GM18861 (cell line): Measurements from ENCODE around the gene MROH2A.
"Not testable (repeated sequence)": the region's sequence is repeated elsewhere in the genome, so short reads cannot be mapped to it uniquely, and the experiment has no call there.

Experiments
- ATAC-seq: cut with Tn5 transposase; IDR thresholded peaks from one replicate; pipeline ENCODE4 v1.9.1; 2021; ENCODE audit not compliant: unreplicated experiment

MROH2A gene, protein sequence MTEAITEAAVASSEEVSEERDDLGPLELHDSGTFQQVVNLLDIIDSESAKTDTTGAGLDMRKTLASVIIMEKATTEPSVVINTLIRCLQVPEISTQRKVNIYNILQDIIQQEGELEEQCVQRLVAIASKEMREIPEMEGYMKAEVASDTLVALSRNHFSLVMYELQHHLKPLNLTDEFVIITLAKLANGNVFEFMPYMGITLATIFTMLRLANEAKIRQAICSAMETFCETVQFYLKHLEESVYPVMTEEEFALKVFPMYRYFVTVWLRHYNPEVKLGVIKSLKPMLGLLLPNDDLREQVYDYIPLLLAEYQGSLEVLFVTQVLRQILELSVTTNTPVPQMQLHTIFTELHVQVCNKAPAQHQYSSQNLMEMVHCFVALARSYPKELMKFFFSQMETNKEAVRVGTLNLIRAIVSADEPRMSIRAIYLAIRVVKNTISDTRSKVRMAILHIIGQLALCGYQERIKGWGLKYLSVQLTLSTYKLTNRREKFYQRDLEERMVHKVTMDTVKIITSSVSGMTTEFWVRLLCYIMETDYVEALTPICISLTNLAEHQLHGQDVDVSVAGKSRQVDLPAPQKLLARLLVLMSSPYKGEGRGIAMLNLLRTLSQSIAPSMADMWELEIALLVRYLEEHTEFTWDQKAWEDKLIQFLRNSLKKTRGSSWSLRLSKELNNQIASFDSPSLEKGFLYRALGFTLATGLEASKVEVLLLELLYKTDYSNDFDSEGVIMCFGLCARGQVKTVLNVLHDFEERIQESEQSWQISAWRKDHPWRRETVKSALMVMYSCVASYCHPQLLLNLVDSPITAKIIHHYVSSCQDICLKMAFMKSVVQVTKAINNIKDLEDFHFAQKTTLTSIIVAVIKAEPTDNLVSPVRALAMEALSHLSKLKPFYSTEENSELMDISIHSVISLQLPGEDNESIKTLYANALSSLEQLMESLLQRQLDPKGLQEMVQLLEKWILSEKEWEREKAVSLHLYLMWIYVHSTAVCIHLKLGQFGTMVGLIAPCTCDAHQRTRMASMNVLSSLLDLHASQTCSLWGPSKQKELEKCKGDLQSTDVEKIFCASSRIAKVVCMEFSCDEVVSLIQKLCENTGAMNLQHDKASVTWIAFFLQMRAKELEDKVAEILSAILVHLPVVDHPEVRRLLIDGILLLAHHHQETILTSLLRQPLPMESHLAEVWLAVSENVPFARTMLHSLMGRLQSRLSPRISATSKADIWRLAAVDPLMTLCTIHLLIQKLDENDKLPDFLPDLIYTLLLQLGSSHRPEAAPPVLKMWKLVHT (N-terminal part only)

DNA sequence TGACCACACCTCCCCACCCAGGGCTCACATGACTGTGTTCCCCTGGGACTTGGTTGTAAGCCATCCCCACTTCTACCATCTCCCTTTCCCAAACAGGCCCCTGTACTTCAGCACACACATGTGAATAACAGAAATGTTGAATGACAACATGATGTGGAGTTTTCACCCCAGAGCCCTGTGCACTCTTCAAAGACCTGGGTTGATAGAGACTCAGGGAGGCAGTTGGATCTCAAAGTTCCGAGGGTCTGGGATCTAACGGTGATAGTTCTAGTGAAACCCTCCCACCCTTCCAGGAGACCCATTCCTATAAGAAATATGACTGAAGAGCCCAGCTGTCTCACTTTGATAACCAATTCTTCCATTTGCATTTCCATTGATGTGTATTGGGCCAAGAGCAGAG is at the start of gene MROH2A:
Gene MROH2A (plus strand): TSS at position 301 of the 400 bp plus-strand sequence. CDS start 1,029 bp downstream, outside the sequence.
- no peak for ATAC-seq

DNA sequence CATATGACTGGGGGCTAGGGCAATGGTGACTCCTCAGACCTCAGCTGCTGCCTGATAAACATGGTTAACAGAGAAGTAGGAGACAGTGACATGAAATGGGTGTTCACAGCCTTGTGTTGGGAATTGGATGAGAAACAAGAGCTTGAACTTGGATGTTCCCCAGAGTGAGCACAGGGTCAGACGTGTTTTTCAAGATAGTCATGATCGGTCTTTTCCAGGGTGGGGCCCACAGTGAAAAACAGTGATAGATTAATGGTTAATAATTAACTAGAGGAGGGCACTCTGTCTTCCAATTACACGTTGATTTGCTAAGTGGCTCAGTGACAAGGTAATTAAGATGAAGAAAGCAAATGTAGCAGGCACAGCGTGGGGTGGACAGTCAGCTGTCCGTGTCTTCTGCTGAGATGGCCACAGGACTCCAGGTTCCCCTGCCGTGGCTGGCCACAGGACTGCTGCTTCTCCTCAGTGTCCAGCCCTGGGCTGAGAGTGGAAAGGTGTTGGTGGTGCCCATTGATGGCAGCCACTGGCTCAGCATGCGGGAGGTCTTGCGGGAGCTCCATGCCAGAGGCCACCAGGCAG is 49.3 kb upstream of the MROH2A start, which contains the start of gene UGT1A3:
Gene UGT1A3 (plus strand): TSS at position 320 of the 579 bp plus-strand sequence. CDS start 85 bp downstream, at position 405.
- ATAC-seq, result no peak

DNA sequence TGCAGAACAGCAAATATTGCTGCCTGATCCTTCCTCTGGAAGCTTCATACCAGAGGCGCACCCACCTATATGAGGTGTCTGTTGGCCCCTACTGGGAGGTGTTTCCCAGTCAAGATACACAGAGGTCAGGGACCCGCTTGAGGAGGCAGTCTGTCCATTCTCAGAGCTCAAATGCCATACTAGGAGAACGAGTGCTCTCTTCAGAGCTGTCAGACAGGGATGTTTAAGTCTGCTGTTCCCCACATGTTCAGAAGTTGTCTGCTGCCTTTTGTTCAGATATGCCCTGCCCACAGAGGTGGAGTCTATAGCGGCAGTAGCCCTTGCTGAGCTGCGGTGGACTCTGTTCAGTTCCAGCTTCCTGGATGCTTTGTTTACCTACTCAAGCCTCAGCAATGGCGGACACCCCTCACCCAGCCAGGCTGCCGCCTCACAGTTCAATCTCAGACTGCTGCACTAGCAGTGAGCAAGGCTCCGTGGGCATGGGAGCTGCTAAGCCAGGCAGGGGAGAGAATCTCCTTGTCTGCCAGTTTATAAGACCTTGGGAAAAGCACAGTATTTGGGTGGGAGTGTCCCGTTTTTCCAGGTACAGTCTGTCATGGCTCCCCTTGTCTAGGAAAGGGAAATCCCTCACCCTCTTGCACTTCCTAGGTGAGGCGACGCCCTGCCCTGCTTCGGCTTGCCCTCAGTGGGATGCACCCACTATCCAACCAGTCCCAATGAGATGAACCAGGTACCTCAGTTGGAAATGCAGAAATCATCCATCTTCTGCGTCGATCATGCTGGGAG is 41.1 kb upstream of the MROH2A start:
- ATAC-seq, result not testable (repeated sequence)

DNA sequence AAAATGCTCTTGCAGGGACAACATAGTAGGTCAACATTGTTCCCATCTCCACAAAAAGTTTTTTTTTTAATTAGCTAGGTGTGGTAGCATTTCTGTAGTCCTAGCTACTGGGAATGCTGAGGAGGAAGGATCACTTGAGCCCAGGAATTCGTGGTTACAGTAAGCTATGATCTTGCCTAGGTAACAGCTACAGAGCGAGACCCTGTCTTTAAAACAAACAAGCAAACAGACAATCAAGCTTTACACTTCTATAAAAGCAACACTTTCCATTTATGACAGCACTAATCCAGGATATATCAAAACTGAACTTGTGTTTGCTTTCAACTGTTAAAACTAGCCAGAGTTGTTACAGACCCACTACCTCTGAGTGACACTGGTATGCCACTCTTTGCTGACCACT is 37.3 kb upstream of the MROH2A start:
- ATAC-seq, result no peak

DNA sequence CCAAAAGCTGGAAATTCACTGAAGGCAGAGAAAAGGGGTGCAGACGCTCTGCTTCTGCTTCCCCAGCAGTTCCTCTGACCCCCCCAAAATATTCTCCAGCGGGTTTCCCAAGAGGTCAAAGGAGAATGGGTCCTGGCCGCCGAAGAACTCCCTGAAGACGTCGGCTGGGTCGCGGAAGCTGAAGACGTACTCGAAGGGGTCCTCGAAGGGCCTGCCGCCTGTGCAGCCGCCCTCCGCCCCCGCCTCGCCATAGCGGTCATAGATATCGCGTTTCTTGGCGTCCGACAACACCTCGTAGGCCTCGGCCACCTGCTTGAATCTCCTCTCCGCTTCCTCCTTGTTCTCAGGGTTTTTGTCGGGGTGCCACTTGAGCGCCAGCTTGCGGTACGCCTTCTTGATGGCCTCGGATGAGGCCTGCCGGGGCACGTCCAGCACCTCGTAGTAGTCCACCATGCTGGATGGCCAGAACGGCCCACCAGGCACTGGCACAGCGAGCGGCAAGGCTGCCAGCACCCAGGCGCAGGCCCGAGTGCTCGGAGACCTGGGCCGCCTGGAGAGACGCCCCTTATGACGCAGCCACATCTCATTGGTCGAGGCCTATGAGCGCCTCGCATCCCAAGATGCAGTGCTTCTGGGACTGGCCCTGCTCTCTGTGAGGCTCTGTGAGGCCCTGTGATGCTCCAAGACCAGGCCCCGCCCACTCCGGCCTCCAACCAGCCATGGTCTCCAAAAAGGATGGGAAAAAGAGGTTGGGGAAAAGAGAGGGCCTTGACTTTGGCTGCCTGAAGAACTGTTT is 34.5 kb upstream of the MROH2A start:
- no peak for ATAC-seq

DNA sequence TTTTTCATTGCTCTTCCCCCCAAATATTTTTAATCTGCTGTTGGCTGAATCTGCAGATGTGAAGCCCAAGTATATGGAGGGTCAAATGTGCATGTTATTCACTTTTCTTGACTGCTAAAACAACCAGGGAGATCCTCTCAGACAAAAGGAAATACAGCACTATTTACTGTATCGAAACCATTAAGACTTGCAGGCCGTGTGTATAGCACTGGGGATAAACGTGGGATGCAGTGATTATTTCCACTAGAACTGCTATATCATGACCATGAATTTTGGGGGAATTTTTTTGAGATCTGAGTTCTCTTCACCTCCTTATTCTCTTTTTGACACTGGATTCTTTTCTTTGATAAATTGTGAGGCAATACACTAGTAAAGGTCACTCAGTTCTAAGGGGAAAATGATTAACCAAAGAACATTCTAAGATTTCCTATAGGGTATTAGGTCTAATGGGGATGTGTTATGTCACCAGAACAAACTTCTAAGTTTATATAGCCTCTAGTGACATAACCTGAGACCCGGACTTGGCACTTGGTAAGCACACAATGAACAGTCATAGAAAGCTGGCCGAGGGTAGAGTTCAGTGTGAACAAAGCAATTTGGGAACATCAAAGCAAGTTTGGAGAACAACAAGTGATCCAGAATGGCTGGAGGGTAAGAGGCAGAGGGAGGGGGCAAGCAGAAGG is 32.9 kb upstream of the MROH2A start:
- no peak for ATAC-seq

DNA sequence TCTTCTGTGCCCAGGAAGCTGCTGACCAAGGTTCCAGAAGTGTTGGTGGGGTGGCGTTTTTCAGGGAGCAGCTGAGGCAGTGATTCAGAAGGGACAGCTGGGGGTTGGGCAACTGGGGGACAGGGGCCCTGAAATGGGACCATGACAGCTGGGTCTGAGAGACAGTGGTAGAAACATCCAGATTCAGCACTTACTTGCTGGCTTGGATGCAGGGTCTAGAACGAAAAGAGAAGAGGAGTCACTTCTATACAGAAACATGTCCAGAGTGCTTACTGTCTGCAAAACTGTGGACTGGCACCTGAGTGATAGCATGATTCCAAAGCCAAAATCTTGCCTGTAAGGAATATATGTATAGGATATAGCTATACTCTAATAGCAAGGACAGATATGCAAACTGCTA is 32.3 kb upstream of the MROH2A start:
- not testable (repeated sequence) for ATAC-seq

DNA sequence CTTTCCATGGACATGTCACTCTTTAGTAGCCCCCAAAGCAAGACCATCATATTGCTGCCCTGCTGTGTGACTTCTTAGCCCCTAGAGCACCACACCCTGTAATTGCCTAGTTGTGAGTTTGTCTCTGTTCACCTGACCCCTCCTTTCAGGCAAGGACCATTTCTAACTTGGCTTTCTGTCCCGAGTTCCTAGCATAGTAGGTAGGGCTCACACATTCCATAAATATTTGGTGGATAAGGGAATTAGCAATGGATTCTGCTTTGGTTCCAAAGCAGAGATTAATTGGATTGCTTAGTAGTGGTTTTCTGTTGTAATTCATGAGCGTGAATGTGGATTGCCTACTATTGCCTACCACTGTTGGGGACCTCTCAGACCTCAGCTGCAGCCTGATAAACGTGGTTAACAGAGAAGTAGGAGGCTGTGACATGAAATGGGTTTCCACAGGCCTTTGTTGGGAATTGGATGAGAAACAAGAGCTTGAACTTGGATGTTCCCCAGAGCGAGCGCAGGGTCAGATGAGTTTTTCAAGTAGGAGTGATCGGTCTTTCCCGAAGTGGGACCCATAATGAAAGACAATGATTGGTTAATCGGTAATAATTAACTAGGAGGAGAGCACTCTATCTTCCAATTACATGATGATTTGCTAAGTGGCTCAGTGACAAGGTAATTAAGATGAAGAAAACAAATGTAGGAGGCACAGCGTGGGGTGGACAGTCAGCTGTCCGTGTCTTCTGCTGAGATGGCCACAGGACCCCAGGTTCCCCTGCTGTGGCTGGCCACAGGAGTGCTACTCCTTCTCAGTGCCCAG is 31.5 kb upstream of the MROH2A start:
- ATAC-seq, result no peak

DNA sequence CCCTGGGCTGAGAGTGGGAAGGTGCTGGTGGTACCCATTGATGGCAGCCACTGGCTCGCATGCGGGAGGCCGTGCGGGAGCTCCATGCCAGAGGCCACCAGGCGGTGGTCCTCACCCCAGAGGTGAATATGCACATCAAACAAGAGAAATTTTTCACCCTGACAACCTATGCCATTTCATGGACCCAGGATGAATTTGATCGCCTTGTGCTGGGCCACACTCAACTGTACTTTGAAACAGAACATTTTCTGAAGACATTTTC is 30.9 kb upstream of the MROH2A start:
- no peak for ATAC-seq

DNA sequence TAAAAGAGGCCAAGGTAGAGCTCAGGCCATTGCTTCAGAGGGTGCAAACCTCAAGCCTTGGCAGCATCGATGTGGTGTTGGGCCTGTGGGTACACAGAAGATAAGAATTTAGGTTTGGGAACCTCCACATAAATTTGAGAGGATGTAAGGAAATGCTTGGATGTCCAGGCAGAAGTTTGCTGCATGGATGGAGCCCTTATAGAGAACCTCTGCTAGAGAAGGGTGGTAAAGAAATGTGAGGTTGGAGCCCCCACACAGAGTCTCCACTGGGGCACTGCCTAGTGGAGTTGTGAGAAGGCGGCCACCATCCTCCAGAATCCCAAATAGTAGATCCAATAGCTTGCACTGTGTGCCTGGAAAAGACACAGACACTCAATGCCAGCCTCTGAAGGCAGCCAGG is 27.4 kb upstream of the MROH2A start:
- not testable (repeated sequence) for ATAC-seq

DNA sequence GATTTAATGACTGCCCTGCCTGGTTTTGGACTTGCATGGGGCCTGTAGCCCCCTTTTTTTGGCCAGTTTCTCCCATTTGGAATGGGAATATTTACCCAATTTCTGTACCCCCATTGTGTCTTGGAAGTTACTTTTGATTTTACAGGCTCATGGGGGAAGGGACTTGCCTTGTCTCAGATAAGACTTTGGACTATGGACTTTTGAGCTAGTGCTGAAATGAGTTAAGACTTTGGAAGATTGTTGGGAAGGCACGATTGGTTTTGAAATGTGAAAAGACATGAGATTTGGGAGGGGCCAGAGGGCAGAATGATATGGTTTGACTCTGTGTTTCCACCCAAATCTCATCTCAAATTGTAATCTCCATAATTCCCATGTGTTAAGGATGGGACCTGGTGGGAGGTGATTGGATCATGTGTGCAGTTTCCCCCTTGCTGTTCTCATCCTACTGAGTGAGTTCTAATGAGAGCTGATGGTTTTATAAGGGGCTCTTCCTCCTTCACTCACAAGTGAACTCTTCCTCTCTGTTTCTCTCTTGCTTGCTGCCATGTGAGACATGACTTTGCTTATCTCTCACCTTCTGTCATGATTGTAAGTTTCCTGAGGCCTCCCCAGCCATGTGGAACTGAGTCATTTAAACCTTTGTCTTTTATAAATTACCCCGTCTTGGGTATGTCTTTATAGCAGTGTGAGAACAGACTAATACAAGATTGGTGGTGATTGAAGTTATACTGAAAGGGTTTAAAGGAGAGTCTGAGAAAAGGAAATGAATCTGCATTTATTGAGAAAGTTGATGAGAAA is 26.7 kb upstream of the MROH2A start:
- ATAC-seq, result not testable (repeated sequence)

DNA sequence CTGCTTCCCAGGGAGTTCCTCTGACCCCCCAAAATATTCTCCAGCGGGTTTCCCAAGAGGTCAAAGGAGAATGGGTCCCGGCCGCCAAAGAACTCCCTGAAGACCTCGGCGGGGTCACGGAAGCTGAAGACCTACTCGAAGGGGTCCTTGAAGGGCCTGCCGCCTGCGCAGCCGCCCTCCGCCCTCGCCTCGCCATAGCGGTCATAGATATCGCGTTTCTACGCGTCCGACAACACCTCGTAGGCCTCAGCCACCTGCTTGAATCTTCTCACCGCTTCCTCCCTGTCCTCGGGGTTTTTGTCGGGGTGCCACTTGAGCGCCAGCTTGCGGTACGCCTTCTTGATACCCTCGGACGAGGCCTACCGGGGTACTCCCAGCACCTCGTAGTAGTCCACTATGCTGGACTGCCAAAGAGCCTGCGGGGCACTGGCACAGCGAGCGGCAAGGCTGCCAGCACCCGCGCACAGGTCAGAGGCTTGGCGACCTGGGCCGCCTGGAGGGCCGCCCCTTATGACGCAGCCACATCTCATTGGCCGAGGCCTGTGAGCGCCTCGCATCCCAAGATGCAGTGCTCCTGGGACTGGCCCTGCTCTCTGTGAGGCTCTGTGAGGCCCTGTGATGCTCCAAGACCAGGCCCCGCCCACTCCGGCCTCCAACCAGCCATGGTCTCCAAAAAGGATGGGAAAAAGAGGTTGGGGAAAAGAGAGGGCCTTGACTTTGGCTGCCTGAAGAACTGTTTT is 23.1 kb upstream of the MROH2A start:
- no peak for ATAC-seq

DNA sequence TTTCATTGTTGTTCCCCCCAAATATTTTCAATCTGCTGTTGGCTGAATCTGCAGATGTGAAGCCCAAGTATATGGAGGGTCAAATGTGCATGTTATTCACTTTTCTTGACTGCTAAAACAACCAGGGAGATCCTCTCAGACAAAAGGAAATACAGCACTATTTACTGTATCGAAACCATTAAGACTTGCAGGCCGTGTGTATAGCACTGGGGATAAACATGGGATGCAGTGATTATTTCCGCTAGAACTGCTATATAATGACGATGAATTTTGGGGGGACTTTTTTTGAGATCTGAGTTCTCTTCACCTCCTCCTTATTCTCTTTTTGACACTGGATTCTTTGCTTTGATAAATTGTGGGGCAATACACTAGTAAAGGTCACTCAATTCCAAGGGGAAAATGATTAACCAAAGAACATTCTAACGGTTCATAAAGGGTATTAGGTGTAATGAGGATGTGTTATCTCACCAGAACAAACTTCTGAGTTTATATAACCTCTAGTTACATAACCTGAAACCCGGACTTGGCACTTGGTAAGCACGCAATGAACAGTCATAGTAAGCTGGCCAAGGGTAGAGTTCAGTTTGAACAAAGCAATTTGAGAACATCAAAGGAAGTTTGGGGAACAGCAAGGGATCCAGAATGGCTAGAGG is 21.6 kb upstream of the MROH2A start:
- ATAC-seq, result no peak

DNA sequence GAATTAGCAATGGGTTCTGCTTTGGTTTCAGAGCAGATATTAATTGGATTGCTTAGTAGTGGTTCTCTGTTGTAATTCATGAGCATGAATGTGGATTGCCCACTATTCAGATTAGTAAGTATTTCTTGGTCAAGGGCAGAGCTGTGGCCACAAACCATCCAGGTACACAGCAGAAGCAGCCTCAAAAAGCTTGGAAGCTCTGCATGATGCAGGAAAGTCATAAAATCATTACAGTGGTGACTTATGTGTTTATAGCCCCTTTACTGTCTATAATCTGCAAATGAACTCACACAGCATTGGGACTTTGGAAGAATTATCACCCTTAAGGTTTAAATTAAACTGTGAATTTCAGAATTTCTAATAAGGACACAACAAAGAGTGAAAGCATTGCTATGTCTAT is 20.0 kb upstream of the MROH2A start:
- ATAC-seq, result no peak

DNA sequence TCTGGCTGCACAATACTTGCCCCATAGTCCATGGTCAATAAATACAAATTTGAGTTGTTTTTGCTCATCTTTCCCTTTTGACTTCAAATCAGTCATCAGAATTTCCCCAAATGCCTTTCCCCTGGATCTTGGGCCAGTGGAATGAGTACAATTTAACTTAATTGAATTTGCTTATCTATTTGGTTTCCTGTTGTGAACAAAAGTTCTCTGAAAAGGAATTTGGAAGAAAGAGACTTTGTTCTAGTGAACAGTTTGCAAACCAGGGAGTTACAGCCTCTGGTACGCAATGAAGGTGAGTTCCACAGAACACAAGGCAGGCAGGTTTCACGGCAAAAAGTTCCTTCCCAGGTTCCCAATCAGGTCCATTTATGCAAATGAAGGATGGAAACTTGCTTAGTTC is 19.3 kb upstream of the MROH2A start:
- ATAC-seq, result no peak

DNA sequence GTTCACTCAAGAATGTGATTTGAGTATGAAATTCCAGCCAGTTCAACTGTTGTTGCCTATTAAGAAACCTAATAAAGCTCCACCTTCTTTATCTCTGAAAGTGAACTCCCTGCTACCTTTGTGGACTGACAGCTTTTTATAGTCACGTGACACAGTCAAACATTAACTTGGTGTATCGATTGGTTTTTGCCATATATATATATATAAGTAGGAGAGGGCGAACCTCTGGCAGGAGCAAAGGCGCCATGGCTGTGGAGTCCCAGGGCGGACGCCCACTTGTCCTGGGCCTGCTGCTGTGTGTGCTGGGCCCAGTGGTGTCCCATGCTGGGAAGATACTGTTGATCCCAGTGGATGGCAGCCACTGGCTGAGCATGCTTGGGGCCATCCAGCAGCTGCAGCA is 18.1 kb upstream of the MROH2A start, which contains the start of gene UGT1A1:
Gene UGT1A1 (plus strand): TSS at position 228 of the 400 bp plus-strand sequence. CDS start 18 bp downstream, at position 246.
- no peak for ATAC-seq
